Measurements from ENCODE around the gene PLSCR4.
A peak's percentile ranks its signal among the peaks of the same experiment; 100 is the strongest.

PLSCR4 gene

DNA sequence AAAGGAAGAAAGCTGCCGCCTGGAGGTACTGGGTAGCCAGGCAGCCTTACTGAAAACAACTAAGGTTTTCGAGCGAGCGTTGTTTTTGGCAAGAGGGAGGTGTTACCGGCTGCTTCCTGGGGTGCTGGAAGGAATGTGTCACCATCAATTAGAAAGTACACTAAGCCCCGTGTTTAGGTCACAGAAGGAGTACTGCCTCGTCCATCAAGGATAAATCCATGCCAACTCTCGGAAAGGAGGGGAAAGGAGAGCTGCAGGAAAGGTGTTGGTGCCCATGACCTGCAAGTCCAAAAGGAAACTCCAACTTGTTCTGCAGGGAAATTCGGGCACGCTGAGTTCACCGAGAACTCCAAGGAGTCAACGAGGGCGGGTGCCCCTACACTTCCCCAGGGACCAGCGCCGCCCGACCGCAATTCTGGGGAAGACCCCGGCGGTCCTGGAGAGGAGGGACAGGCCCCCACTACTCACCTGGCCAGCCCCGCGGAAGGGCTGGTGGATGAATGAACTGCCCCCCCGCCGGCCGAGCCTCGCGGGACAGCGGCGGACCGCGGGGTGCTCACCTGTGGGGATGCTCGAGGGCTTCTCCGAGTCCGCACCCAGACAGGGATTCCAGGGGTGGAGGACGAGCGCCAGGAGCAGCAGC is 90.5 kb downstream of the PLSCR4 start (continued):
- TF ChIP-seq ZNF768 (tag by site-specific recombination; IDR thresholded peaks at IDR 0.05): no peak
- TF ChIP-seq ZNF223 (tag by site-specific recombination; IDR thresholded peaks at IDR 0.05): no peak
- no peak for TF ChIP-seq ZNF621 (tag by site-specific recombination; IDR thresholded peaks at IDR 0.05)
- no peak for TF ChIP-seq ZNF280C (tag by site-specific recombination; IDR thresholded peaks at IDR 0.05)
- no peak for TF ChIP-seq ZNF121 (tag by site-specific recombination; IDR thresholded peaks at IDR 0.05)
- TF ChIP-seq KLF1 (tag by site-specific recombination; IDR thresholded peaks at IDR 0.05): no peak
- no peak for TF ChIP-seq ZNF521 (tag by site-specific recombination; IDR thresholded peaks at IDR 0.05)
- TF ChIP-seq ZNF174 (tag by site-specific recombination; IDR thresholded peaks at IDR 0.05): no peak
- no peak for TF ChIP-seq ZBTB21 (tag by site-specific recombination; IDR thresholded peaks at IDR 0.05)
- TF ChIP-seq ZNF501 (tag by site-specific recombination; IDR thresholded peaks at IDR 0.05): no peak
- TF ChIP-seq ZIC2 (tag by site-specific recombination; IDR thresholded peaks at IDR 0.05): no peak; the same call in 1 of the 2 replicates
- no peak for TF ChIP-seq ZNF274 (IDR thresholded peaks at IDR 0.05; ENCODE audit: low read length)
- TF ChIP-seq ZNF274 (tag by site-specific recombination; IDR thresholded peaks at IDR 0.05; ENCODE audit: borderline replicate concordance): no peak
- no peak for TF ChIP-seq FEZF1 (tag by site-specific recombination; IDR thresholded peaks at IDR 0.05)
- TF ChIP-seq ZNF624 (tag by site-specific recombination; IDR thresholded peaks at IDR 0.05): no peak
- no peak for TF ChIP-seq ZNF704 (tag by site-specific recombination; IDR thresholded peaks at IDR 0.05)
- TF ChIP-seq GLIS2 (tag by site-specific recombination; IDR thresholded peaks at IDR 0.05): no peak; the same call in 1 of the 2 replicates
- TF ChIP-seq OSR2 (tag by site-specific recombination; IDR thresholded peaks at IDR 0.05): peak; percentile 69
- peak; percentile 31 for TF ChIP-seq ZNF660 (tag by site-specific recombination; IDR thresholded peaks at IDR 0.05)
- TF ChIP-seq ZNF555 (tag by site-specific recombination; conservative IDR thresholded peaks at IDR 0.05): no peak
- TF ChIP-seq ZNF670 (tag by site-specific recombination; IDR thresholded peaks at IDR 0.05; ENCODE audit: low read depth): no peak
- 0 out of 2 replicates have a peak, but pooled peaks have one; percentile 1 for TF ChIP-seq ZNF394 (tag by site-specific recombination; IDR thresholded peaks at IDR 0.05; ENCODE audit: borderline replicate concordance)
- TF ChIP-seq, protein P1, sequence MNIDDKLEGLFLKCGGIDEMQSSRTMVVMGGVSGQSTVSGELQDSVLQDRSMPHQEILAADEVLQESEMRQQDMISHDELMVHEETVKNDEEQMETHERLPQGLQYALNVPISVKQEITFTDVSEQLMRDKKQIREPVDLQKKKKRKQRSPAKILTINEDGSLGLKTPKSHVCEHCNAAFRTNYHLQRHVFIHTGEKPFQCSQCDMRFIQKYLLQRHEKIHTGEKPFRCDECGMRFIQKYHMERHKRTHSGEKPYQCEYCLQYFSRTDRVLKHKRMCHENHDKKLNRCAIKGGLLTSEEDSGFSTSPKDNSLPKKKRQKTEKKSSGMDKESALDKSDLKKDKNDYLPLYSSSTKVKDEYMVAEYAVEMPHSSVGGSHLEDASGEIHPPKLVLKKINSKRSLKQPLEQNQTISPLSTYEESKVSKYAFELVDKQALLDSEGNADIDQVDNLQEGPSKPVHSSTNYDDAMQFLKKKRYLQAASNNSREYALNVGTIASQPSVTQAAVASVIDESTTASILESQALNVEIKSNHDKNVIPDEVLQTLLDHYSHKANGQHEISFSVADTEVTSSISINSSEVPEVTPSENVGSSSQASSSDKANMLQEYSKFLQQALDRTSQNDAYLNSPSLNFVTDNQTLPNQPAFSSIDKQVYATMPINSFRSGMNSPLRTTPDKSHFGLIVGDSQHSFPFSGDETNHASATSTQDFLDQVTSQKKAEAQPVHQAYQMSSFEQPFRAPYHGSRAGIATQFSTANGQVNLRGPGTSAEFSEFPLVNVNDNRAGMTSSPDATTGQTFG (tag by site-specific recombination; IDR thresholded peaks at IDR 0.05; ENCODE audit: borderline replicate concordance): no peak
- no peak for TF ChIP-seq ZNF132 (tag by site-specific recombination; IDR thresholded peaks at IDR 0.05; ENCODE audit: borderline replicate concordance)
- no peak for TF ChIP-seq ZNF404 (tag by site-specific recombination; IDR thresholded peaks at IDR 0.05)
- no peak for TF ChIP-seq ZNF449 (tag by site-specific recombination; IDR thresholded peaks at IDR 0.05)
- TF ChIP-seq, protein P2, sequence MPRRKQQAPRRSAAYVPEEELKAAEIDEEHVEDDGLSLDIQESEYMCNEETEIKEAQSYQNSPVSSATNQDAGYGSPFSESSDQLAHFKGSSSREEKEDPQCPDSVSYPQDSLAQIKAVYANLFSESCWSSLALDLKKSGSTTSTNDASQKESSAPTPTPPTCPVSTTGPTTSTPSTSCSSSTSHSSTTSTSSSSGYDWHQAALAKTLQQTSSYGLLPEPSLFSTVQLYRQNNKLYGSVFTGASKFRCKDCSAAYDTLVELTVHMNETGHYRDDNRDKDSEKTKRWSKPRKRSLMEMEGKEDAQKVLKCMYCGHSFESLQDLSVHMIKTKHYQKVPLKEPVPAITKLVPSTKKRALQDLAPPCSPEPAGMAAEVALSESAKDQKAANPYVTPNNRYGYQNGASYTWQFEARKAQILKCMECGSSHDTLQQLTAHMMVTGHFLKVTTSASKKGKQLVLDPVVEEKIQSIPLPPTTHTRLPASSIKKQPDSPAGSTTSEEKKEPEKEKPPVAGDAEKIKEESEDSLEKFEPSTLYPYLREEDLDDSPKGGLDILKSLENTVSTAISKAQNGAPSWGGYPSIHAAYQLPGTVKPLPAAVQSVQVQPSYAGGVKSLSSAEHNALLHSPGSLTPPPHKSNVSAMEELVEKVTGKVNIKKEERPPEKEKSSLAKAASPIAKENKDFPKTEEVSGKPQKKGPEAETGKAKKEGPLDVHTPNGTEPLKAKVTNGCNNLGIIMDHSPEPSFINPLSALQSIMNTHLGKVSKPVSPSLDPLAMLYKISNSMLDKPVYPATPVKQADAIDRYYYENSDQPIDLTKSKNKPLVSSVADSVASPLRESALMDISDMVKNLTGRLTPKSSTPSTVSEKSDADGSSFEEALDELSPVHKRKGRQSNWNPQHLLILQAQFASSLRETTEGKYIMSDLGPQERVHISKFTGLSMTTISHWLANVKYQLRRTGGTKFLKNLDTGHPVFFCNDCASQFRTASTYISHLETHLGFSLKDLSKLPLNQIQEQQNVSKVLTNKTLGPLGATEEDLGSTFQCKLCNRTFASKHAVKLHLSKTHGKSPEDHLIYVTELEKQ (tag by site-specific recombination; IDR thresholded peaks at IDR 0.05; ENCODE audit: borderline replicate concordance): no peak
- no peak for TF ChIP-seq ZNF626 (tag by site-specific recombination; IDR thresholded peaks at IDR 0.05)
